Measurements from ENCODE around the gene ADCK1.

Gene ADCK1

GRCh38 chr14:77862154-77862786, 62.4 kb downstream of the ADCK1 start:
- Histone ChIP-seq H3K27me3 (replicated peaks in 2 of 5; ENCODE audit: control insufficient read depth in 4 of 5, insufficient read depth in 5 of 5, low read length in 4 of 5) (no peaks in the 10 kb centered on the region), H3K9me3 (ENCODE audit: control extremely low read depth in 1 of 5, control insufficient read depth in 4 of 5, insufficient read depth in 2 of 5, low read depth in 1 of 5, low read length in 4 of 5) (peaks cover 0 to 9% (median 0%) of the 10 kb centered on the region in 5 experiments), H3K36me3 (ENCODE audit: control insufficient read depth in 4 of 4, insufficient read depth in 4 of 4, low read length in 3 of 4) (no peaks in the 10 kb centered on the region), H3K4me3 (ENCODE audit: control insufficient read depth in 1 of 7, extremely low read depth in 1 of 7, insufficient read depth in 4 of 7, low read depth in 2 of 7, low read length in 6 of 7) (no peak overlapping the region), H3K4me1 (ENCODE audit: control extremely low read depth in 1 of 4, control insufficient read depth in 4 of 4, insufficient read depth in 4 of 4, low read length in 3 of 4) (no peaks in the 10 kb centered on the region), H3K27ac (ENCODE audit: insufficient read depth in 1 of 2, low read depth in 1 of 2, low read length in 2 of 2, poor library complexity in 1 of 2, severe bottlenecking in 2 of 2) (no peak overlapping the region)
- ChIA-PET POLR2A (no interaction called here), CTCF (interaction anchor here (0.7 to 5.2 kb wide), 26 partner anchors 8 to 738 kb away, joined by 3 to 35 read pairs (median 5); no protein-coding TSS in a partner anchor)
- 40% methylated on average over 6 of the region's 11 CpGs for WGBS (ENCODE audit: insufficient coverage)
- DNase-seq, result peak; percentile 61 to 72 (median 65)

- Histone ChIP-seq H3K4me1 (ENCODE audit: control extremely low read depth in 1 of 4, control insufficient read depth in 4 of 4, insufficient read depth in 4 of 4, low read length in 3 of 4) (no peaks in the 10 kb centered on the region), H3K9me3 (ENCODE audit: control extremely low read depth in 1 of 5, control insufficient read depth in 4 of 5, insufficient read depth in 2 of 5, low read depth in 1 of 5, low read length in 4 of 5) (peaks cover 0 to 9% (median 0%) of the 10 kb centered on the region in 5 experiments), H3K27me3 (replicated peaks in 2 of 5; ENCODE audit: control insufficient read depth in 4 of 5, insufficient read depth in 5 of 5, low read length in 4 of 5) (no peaks in the 10 kb centered on the region), H3K36me3 (ENCODE audit: control insufficient read depth in 4 of 4, insufficient read depth in 4 of 4, low read length in 3 of 4) (no peaks in the 10 kb centered on the region), H3K27ac (ENCODE audit: insufficient read depth in 1 of 2, low read depth in 1 of 2, low read length in 2 of 2, poor library complexity in 1 of 2, severe bottlenecking in 2 of 2) (no peak overlapping the region), H3K4me3 (ENCODE audit: control insufficient read depth in 1 of 7, extremely low read depth in 1 of 7, insufficient read depth in 4 of 7, low read depth in 2 of 7, low read length in 6 of 7) (no peak overlapping the region)
- no peak for DNase-seq
- WGBS (ENCODE audit: insufficient coverage), result 93% methylated on average over 5 of the region's 6 CpGs
- ChIA-PET CTCF (interaction anchor here (0.7 to 5.2 kb wide), 9 partner anchors 27 to 449 kb away, joined by 3 to 27 read pairs (median 4); no protein-coding TSS in a partner anchor), POLR2A (no interaction called here)
Observed at GRCh38 chr14:77864085-77864484, 64.2 kb downstream of the ADCK1 start.

DNA sequence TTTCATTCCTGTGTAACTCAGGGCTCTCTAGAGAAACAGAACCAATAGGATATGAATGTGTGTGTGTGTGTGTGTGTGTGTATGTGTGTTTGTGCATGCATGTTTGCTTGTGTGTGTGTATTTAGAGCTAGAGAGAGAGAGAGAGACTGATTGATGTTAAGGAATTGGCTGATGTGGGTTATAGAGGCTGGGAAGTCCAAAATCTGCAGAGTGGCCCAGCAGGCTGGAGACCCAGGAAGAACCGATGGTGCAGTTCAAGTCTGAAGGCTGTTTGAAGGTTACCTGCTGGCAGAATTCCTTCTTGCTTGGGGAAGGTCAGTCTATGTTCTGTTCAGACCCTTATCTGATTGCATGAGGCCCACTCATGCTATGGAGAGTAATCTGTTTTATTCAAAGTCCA, 64.7 kb downstream of the ADCK1 start:
- 100% methylated on average over 1 of the region's 1 CpG for WGBS (ENCODE audit: insufficient coverage)
- ChIA-PET POLR2A (no interaction called here), CTCF (interaction anchor here (0.7 to 5.2 kb wide), 5 partner anchors 26 to 448 kb away, joined by 3 to 27 read pairs (median 4); no protein-coding TSS in a partner anchor)
- Histone ChIP-seq H3K36me3 (ENCODE audit: control insufficient read depth in 4 of 4, insufficient read depth in 4 of 4, low read length in 3 of 4) (no peaks in the 10 kb centered on the region), H3K27ac (ENCODE audit: insufficient read depth in 1 of 2, low read depth in 1 of 2, low read length in 2 of 2, poor library complexity in 1 of 2, severe bottlenecking in 2 of 2) (no peak overlapping the region), H3K4me1 (ENCODE audit: control extremely low read depth in 1 of 4, control insufficient read depth in 4 of 4, insufficient read depth in 4 of 4, low read length in 3 of 4) (no peaks in the 10 kb centered on the region), H3K27me3 (replicated peaks in 2 of 5; ENCODE audit: control insufficient read depth in 4 of 5, insufficient read depth in 5 of 5, low read length in 4 of 5) (no peaks in the 10 kb centered on the region), H3K9me3 (ENCODE audit: control extremely low read depth in 1 of 5, control insufficient read depth in 4 of 5, insufficient read depth in 2 of 5, low read depth in 1 of 5, low read length in 4 of 5) (peaks cover 0 to 9% (median 0%) of the 10 kb centered on the region in 5 experiments), H3K4me3 (ENCODE audit: control insufficient read depth in 1 of 7, extremely low read depth in 1 of 7, insufficient read depth in 4 of 7, low read depth in 2 of 7, low read length in 6 of 7) (no peak overlapping the region)
- DNase-seq, result no peak

DNA sequence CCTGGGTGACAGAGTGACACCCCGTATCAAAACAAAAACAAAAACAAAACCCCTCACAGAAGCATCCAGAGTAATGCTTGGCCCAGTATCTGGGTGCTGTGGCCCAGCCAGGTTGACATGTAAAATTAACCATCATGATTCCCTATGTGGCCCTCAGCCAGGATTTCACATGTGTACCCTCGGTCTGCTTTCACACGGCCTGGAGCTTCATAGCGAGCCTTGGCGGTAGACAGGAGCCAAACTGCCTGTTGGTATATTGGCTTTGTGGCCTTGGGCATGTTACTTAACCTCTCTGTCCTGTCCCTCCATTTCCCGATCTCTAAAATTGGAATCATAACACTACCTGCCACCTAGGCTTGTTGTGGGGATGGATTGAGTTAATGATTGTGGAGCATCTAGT, 65.5 kb downstream of the ADCK1 start:
- DNase-seq, result no peak
- CTCF ChIA-PET, result interaction anchor here (1.8 kb wide), 1 partner anchor 51 kb away, joined by 4 read pairs; no protein-coding TSS in a partner anchor
- H3K4me3 ChIP-seq (ENCODE audit: control insufficient read depth in 1 of 7, extremely low read depth in 1 of 7, insufficient read depth in 4 of 7, low read depth in 2 of 7, low read length in 6 of 7), result no peak overlapping the region
- WGBS (ENCODE audit: insufficient coverage), result 94% methylated on average over 3 of the region's 6 CpGs
- H3K4me1 ChIP-seq (ENCODE audit: control extremely low read depth in 1 of 4, control insufficient read depth in 4 of 4, insufficient read depth in 4 of 4, low read length in 3 of 4), result no peaks in the 10 kb centered on the region
- H3K36me3 ChIP-seq (ENCODE audit: control insufficient read depth in 4 of 4, insufficient read depth in 4 of 4, low read length in 3 of 4), result no peaks in the 10 kb centered on the region
- H3K27me3 ChIP-seq (replicated peaks in 2 of 5; ENCODE audit: control insufficient read depth in 4 of 5, insufficient read depth in 5 of 5, low read length in 4 of 5), result no peaks in the 10 kb centered on the region
- POLR2A ChIA-PET, result no interaction called here
- H3K9me3 ChIP-seq (ENCODE audit: control extremely low read depth in 1 of 5, control insufficient read depth in 4 of 5, insufficient read depth in 2 of 5, low read depth in 1 of 5, low read length in 4 of 5), result peaks cover 0 to 9% (median 0%) of the 10 kb centered on the region in 5 experiments
- H3K27ac ChIP-seq (ENCODE audit: insufficient read depth in 1 of 2, low read depth in 1 of 2, low read length in 2 of 2, poor library complexity in 1 of 2, severe bottlenecking in 2 of 2), result no peak overlapping the region

DNA sequence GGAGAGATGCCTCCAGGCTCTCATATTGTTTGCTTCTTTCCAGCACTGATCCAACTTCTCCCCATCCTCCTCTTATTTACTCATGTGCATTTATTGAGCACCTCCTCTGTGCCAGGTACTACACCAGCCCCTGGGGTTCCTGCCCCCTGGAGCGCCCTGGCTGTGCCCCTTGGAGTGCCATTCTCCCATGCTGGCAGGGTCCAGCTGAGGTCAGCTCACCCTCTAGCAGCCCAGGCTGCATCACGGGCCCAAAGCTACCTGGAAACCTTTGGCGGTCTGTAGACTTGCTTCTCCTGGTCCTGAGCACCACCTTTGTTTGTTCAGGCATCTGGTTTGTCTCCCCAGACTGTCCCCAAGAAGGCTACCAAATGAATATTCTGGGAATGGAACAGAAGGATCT, 67.0 kb downstream of the ADCK1 start:
- no peaks in the 10 kb centered on the region for H3K36me3 ChIP-seq (ENCODE audit: control insufficient read depth in 4 of 4, insufficient read depth in 4 of 4, low read length in 3 of 4)
- H3K27ac ChIP-seq (ENCODE audit: insufficient read depth in 1 of 2, low read depth in 1 of 2, low read length in 2 of 2, poor library complexity in 1 of 2, severe bottlenecking in 2 of 2), result no peak overlapping the region
- peaks cover 0 to 9% (median 0%) of the 10 kb centered on the region in 5 experiments for H3K9me3 ChIP-seq (ENCODE audit: control extremely low read depth in 1 of 5, control insufficient read depth in 4 of 5, insufficient read depth in 2 of 5, low read depth in 1 of 5, low read length in 4 of 5)
- H3K4me3 ChIP-seq (ENCODE audit: control insufficient read depth in 1 of 7, extremely low read depth in 1 of 7, insufficient read depth in 4 of 7, low read depth in 2 of 7, low read length in 6 of 7), result no peak overlapping the region
- ChIA-PET POLR2A (no interaction called here), CTCF (no interaction called here)
- whole genome bisulfite sequencing (ENCODE audit: insufficient coverage), result 92% methylated on average over 2 of the region's 3 CpGs
- no peaks in the 10 kb centered on the region for H3K27me3 ChIP-seq (replicated peaks in 2 of 5; ENCODE audit: control insufficient read depth in 4 of 5, insufficient read depth in 5 of 5, low read length in 4 of 5)
- no peaks in the 10 kb centered on the region for H3K4me1 ChIP-seq (ENCODE audit: control extremely low read depth in 1 of 4, control insufficient read depth in 4 of 4, insufficient read depth in 4 of 4, low read length in 3 of 4)
- DNase-seq, result no peak

- ChIA-PET CTCF (no interaction called here), POLR2A (no interaction called here)
- Histone ChIP-seq H3K36me3 (ENCODE audit: control insufficient read depth in 4 of 4, insufficient read depth in 4 of 4, low read length in 3 of 4) (no peaks in the 10 kb centered on the region), H3K4me3 (ENCODE audit: control insufficient read depth in 1 of 7, extremely low read depth in 1 of 7, insufficient read depth in 4 of 7, low read depth in 2 of 7, low read length in 6 of 7) (no peak overlapping the region), H3K27ac (ENCODE audit: insufficient read depth in 1 of 2, low read depth in 1 of 2, low read length in 2 of 2, poor library complexity in 1 of 2, severe bottlenecking in 2 of 2) (no peak overlapping the region), H3K4me1 (ENCODE audit: control extremely low read depth in 1 of 4, control insufficient read depth in 4 of 4, insufficient read depth in 4 of 4, low read length in 3 of 4) (no peaks in the 10 kb centered on the region), H3K27me3 (replicated peaks in 2 of 5; ENCODE audit: control insufficient read depth in 4 of 5, insufficient read depth in 5 of 5, low read length in 4 of 5) (no peaks in the 10 kb centered on the region), H3K9me3 (ENCODE audit: control extremely low read depth in 1 of 5, control insufficient read depth in 4 of 5, insufficient read depth in 2 of 5, low read depth in 1 of 5, low read length in 4 of 5) (peaks cover 0 to 9% (median 0%) of the 10 kb centered on the region in 5 experiments)
- no peak for DNase-seq
- 87% methylated on average over 5 of the region's 7 CpGs for WGBS (ENCODE audit: insufficient coverage)
Observed at GRCh38 chr14:77867476-77867875, 67.6 kb downstream of the ADCK1 start.

DNA sequence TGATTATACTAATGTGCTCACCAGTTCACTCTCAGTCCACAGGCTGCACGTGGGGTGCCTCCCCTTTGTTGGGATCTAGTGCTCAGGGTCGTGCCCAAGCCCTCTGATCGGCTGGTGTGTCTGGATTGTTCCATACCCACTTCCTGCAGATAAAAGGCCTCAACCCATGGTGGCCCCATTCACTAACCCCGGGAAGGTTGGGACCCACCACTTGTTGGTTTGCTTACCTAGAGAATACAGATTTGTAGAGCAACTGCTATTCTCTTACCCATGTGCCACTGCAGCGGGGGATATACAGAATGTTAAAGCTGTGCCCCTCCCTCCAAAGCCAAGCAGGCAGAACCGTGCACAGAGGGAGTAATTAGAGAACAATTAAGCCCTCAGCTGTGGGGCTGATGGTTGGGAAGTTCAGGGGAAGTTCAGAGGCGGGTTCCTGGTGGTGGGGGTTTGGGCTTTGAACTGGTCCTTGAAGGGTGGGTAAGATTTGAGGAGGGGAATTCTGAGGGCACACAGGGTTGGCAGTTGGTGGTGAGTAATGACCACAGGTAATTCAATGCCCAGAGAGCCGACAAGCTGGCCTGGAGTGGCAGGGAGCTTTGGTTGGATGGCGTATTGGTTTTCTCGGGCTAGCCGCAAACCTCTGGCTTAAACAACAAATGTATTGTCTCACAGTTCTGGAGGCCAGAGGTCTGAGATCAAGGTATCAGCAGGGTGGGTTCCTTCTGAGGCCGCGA, 68.8 kb downstream of the ADCK1 start:
- ChIA-PET CTCF (interaction anchor here (0.7 to 1.0 kb wide), 2 partner anchors 10 to 11 kb away, joined by 3 read pairs; no protein-coding TSS in a partner anchor), POLR2A (no interaction called here)
- H3K27me3 ChIP-seq (replicated peaks in 2 of 5; ENCODE audit: control insufficient read depth in 4 of 5, insufficient read depth in 5 of 5, low read length in 4 of 5), result no peaks in the 10 kb centered on the region
- WGBS (ENCODE audit: insufficient coverage), result 76% methylated on average over 10 of the region's 13 CpGs
- H3K9me3 ChIP-seq (ENCODE audit: control extremely low read depth in 1 of 5, control insufficient read depth in 4 of 5, insufficient read depth in 2 of 5, low read depth in 1 of 5, low read length in 4 of 5), result peaks cover 0 to 14% (median 0%) of the 10 kb centered on the region in 5 experiments
- no peak for DNase-seq
- H3K36me3 ChIP-seq (ENCODE audit: control insufficient read depth in 4 of 4, insufficient read depth in 4 of 4, low read length in 3 of 4), result no peaks in the 10 kb centered on the region
- H3K4me1 ChIP-seq (ENCODE audit: control extremely low read depth in 1 of 4, control insufficient read depth in 4 of 4, insufficient read depth in 4 of 4, low read length in 3 of 4), result no peaks in the 10 kb centered on the region
- H3K27ac ChIP-seq (ENCODE audit: insufficient read depth in 1 of 2, low read depth in 1 of 2, low read length in 2 of 2, poor library complexity in 1 of 2, severe bottlenecking in 2 of 2), result no peak overlapping the region
- no peak overlapping the region for H3K4me3 ChIP-seq (ENCODE audit: control insufficient read depth in 1 of 7, extremely low read depth in 1 of 7, insufficient read depth in 4 of 7, low read depth in 2 of 7, low read length in 6 of 7)
